ENCODE data around the gene CDH8.

Gene CDH8, protein sequence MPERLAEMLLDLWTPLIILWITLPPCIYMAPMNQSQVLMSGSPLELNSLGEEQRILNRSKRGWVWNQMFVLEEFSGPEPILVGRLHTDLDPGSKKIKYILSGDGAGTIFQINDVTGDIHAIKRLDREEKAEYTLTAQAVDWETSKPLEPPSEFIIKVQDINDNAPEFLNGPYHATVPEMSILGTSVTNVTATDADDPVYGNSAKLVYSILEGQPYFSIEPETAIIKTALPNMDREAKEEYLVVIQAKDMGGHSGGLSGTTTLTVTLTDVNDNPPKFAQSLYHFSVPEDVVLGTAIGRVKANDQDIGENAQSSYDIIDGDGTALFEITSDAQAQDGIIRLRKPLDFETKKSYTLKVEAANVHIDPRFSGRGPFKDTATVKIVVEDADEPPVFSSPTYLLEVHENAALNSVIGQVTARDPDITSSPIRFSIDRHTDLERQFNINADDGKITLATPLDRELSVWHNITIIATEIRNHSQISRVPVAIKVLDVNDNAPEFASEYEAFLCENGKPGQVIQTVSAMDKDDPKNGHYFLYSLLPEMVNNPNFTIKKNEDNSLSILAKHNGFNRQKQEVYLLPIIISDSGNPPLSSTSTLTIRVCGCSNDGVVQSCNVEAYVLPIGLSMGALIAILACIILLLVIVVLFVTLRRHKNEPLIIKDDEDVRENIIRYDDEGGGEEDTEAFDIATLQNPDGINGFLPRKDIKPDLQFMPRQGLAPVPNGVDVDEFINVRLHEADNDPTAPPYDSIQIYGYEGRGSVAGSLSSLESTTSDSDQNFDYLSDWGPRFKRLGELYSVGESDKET

GRCh38 chr16:62036101-62036801 is at the start of gene CDH8:
Gene CDH8 (minus strand): TSS chr16:62036438. CDS start chr16:62021403, 15,035 bp downstream.
- no peak for DNase-seq (ENCODE audit: low read depth)

- no peak for DNase-seq (ENCODE audit: low read depth)
Observed at GRCh38 chr16:62079236-62079635, 43.0 kb upstream of the CDH8 start.

GRCh38 chr16:62077998-62078397 is 41.8 kb upstream of the CDH8 start:
- DNase-seq (ENCODE audit: low read depth) = no peak

GRCh38 chr16:62076886-62077285 is 40.6 kb upstream of the CDH8 start:
- DNase-seq (ENCODE audit: low read depth) = no peak

DNA sequence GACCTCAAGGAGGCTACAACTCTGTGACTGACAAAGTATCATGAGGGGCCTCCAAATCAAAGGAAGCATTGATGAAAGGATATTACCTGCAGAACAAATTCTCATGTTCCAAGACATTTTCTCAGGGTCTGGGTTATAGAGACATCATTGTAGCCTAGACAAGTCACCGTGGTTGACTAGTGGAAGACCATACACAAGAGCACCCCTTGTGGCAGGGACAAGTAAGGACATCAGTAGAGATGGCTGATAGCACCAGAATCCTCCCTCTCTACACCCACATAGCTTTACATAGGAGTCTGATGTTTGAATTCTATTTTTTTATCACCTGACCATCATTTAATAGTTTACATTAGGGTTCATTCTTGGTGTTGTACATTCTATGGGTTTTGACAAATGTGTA is 32.5 kb upstream of the CDH8 start:
- no peak for DNase-seq (ENCODE audit: low read depth)

DNA sequence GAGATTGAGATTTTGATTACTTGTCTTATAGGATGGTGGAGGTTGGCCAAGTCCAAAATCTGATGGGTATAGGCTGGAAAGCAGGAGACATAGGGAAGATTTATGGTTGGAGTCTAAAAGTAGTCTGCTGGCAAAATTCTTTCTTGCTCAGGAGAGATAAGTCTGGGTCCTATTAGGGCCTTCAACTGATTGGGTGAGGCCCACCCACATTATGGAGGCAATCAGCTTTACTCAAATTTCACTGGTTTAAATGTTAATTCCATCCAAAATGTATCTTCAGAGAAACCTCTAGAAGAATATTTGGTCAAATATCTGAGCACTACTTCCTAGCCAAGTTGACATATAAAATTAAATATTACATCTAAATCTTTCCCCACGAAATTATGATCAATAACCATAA is 31.7 kb upstream of the CDH8 start:
- DNase-seq (ENCODE audit: low read depth) = no peak

- no peak for DNase-seq (ENCODE audit: low read depth)
Observed at GRCh38 chr16:62067182-62067581, 30.9 kb upstream of the CDH8 start.

DNA sequence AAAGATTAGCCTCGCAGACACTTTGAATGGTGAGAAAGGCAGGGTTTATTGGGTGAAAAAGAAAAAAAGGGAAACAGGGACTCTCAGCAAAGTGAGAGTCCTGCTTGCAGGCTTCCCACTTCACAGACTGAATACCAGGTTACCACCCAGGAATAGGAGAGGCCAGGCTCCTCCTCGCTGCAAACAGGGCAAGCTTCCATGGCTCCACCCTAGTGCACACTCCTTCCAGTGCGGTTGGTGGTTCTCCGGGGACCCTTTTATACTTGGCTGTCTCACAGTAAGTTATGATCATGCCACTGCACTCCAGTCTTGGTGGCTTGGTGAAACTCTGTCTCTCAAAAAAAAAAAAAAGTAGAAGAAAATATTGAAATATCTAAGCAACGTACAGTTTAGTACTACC is 30.5 kb upstream of the CDH8 start:
- no peak for DNase-seq (ENCODE audit: low read depth)

- no peak for DNase-seq (ENCODE audit: low read depth)
Observed at GRCh38 chr16:62064173-62064572, 27.9 kb upstream of the CDH8 start.

GRCh38 chr16:62060089-62060488 is 23.9 kb upstream of the CDH8 start:
- no peak for DNase-seq (ENCODE audit: low read depth)

- no peak for DNase-seq (ENCODE audit: low read depth)
Observed at GRCh38 chr16:62059527-62059926, 23.3 kb upstream of the CDH8 start.

DNA sequence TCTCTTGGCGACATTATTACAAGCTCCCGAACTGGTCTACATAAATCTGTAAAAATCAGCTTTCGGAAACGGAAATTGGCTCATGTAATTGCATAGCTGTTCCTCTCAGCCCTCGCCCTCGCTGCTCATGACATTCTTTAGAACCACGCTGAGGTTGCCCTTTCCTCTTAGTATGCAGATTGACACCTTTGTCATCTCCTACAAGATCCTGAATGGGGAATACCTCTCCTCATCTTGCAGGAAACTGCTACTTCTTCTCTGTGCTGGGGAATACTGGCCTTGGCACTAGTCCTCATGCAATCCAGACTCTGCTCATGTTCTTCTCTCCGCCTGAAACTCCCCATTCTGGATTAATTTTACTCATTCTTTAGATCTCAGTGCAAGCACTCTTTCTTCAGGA is 22.2 kb upstream of the CDH8 start:
- no peak for DNase-seq (ENCODE audit: low read depth)

- DNase-seq (ENCODE audit: low read depth) = no peak
Observed at GRCh38 chr16:62051942-62052341, 15.7 kb upstream of the CDH8 start.

DNA sequence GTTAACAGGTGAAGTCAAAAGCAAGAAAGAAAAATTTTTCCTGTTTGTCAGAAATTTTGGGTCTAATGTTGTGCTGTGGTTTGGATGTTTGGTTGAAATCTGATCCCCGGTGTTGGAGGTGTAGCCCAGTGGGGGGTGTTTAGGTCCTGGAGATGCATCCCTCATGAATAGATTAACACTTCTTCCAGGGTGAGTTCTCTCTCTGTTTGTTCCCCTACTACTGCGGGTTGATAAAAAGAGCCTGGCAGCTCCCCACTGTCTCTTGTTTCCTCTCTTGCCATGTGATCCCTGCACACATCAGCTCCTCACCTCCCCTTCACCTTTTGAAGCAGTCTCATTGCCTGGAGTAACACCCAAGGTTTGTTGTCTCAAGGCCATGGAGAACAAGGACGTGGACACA is 14.6 kb upstream of the CDH8 start:
- no peak for DNase-seq (ENCODE audit: low read depth)

DNA sequence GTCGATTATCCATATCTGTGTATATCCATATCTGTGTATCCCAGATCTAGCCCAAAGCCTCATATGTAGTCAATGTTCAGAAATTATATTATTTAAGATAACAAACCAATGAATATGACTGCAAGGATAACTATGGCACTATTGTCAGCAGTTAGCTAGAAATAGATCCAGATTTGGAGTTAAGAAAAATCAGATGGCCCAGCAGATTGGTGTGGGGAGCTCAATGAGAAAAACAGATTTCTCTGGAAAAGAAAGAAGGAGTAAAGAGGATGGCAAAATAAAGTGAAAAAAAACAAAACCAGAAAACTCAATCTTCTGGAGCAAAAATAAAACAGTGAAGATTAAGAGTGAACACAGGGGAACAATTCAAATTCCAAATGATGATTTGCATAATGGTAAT is 10.6 kb upstream of the CDH8 start:
- DNase-seq (ENCODE audit: low read depth) = no peak

GRCh38 chr16:62041401-62041800 is 5.2 kb upstream of the CDH8 start:
- DNase-seq (ENCODE audit: low read depth) = peak; percentile 5

- DNase-seq (ENCODE audit: low read depth) = no peak
Observed at GRCh38 chr16:62038646-62039045, 2.4 kb upstream of the CDH8 start.

GRCh38 chr16:62038225-62038624 is 2.0 kb upstream of the CDH8 start:
- DNase-seq (ENCODE audit: low read depth) = no peak

GRCh38 chr16:62036802-62037135 is 531 bp upstream of the CDH8 start:
- DNase-seq (ENCODE audit: low read depth) = no peak

DNA sequence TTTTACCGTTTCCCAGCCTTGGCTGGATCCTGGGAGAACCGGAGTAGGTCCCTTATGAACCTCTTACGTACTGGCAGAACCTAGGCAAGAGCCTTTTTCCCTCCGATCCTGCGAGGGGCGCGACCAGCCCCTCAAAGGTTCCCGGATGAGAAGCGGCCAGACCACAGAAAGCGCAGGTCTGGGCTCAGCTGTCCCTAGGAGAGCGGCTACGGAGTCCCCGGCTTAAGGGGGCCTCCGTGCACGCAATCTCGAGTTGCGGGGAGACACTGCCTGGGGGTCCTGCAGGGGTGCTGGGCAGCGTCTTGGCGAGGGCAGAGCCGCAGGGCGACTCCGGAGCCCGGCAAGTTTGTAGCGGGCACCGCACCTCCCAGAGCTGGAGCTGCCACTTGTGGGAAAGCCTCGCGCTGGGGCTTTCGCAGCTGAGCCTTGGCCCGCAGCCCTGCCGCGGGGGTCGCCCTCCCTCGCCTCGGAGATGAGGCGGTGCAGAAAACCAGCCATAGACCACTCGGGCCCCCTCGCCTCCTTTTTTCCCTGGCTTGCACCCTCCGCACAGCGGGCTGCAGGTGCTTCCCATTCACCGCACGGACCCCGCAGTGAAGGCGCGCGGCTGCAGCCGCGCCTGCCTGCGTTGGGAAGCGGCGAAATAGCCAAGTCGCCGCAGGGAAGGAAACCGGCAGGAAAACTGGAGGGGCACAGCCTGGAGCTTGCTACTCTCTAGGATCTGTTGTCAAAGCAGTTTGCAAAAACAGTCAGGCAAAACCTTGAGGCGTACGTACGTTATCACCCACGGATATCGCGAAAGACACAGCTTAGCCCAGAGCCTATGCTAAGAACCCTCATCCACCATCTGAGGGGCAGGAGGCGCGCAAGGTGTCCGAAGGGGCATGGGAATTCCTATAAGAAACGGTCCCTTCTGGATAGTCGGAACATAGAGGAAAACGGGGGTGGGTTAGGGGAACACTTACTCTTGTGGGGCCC is 834 bp downstream of the CDH8 start:
- no peak for DNase-seq (ENCODE audit: low read depth)

DNA sequence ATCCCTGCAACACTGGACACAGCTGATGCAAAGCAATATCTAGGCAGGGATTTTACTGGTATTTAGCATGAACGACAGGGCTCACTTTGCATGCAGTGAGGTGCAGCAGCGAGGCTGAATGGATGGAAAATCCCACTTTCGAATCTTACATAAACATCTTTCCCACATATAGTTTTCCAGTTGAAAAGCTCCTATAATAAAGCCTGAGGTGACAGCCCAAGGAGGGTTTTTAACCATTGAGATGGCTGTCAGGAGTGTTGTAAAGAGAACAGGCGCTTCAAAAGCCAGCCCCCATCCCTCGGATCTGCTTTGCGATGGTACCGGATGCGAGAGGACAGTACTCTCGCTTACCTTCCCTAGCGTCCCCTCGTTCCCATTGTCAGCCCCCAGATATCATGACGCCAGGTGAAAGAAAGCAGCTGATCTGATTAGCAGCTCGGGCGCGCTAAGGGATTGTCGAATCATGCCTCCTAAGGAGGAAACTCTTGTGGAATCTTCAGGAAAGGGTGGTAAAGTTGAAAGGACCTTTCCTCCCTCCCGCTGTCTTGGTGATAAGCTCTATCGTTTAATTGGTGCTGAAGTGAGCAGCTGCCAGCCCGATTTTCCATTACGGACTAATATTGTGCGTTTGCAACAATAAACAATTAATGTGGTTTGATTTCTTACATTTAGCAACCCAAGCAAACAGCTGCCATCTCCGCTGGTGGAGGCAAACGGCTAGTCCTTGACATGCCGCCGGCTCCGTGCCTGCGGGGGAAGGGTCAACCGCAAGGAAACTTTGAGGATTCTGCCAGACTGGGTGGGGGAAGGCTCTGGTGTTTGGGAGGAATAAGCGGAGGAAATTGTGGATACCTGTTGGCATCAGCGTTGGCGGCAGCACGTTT is 1.8 kb downstream of the CDH8 start:
- DNase-seq (ENCODE audit: low read depth) = no peak
